ENCODE data around the gene SEPTIN8.

The SEPTIN8 gene

DNA sequence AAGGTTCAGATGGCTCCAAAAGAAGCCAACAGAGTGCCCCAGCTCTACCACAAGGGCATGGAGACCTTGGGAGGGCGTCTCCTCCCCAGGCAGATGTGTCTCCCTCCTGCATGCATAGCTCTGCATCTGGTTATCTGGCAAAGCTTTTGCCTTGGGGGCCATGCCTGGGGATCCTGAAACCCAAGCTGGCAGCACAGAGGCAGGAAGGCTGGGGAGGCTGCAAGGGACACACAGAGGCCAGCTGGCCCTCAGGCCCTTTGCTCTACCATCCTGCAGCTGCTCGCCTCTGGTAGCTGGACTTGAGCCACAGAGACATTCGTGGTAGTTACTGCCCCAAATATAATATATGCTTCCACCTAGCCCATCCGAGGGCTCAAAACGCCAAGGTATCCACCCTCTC, 3.9 kb downstream of the SEPTIN8 start:
- TF ChIP-seq, protein P1, sequence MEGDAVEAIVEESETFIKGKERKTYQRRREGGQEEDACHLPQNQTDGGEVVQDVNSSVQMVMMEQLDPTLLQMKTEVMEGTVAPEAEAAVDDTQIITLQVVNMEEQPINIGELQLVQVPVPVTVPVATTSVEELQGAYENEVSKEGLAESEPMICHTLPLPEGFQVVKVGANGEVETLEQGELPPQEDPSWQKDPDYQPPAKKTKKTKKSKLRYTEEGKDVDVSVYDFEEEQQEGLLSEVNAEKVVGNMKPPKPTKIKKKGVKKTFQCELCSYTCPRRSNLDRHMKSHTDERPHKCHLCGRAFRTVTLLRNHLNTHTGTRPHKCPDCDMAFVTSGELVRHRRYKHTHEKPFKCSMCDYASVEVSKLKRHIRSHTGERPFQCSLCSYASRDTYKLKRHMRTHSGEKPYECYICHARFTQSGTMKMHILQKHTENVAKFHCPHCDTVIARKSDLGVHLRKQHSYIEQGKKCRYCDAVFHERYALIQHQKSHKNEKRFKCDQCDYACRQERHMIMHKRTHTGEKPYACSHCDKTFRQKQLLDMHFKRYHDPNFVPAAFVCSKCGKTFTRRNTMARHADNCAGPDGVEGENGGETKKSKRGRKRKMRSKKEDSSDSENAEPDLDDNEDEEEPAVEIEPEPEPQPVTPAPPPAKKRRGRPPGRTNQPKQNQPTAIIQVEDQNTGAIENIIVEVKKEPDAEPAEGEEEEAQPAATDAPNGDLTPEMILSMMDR (IDR thresholded peaks at IDR 0.05; ENCODE audit: low read depth, low read length, missing control alignments): no peak
- DNase-seq (ENCODE audit: low read depth): no peak
- in situ Hi-C loops (cut with HindIII; ENCODE audit: low sequenced_read_pairs): loop anchor here (5.0 kb wide), 1 partner anchor 49 kb away; no protein-coding TSS in a partner anchor
- no peak overlapping the region for H3K4me3 ChIP-seq (ENCODE audit: low read depth, low read length)

GRCh38 chr5:132772291-132773070, 4.6 kb downstream of the SEPTIN8 start:
- DNase-seq (ENCODE audit: low read depth): no peak
- H3K4me3 ChIP-seq (ENCODE audit: low read depth, low read length): no peak overlapping the region
- TF ChIP-seq, protein P1 (IDR thresholded peaks at IDR 0.05; ENCODE audit: low read depth, low read length, missing control alignments): no peak
- in situ Hi-C loops (cut with HindIII; ENCODE audit: low sequenced_read_pairs): loop anchor here (5.0 kb wide), 1 partner anchor 50 kb away; no protein-coding TSS in a partner anchor

DNA sequence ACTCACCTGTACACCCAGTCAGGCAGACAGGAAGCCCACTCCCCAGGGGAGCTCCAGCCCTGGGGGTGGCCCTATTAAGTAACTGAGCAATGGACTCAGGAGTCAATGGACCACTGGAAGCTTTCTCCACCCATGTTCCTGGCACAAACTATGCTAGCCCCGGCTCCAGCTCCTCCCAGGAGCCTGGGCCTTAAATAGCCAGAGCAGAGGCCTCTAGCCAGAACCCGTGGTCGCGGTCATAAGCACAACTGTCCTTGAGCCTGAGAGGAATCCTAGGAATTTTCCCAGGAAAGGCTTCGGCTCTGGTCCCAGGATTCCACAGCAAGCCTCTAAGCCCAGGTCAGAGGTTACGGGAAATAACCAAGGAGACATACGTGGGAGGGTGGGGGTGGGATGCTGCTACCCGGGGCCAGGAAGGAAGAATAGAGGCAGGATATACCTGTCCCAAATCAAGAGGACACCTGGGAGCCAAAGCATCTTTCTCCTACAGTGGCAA, 5.5 kb downstream of the SEPTIN8 start:
- peak; percentile 67 for DNase-seq (ENCODE audit: low read depth)
- in situ Hi-C loops (cut with HindIII; ENCODE audit: low sequenced_read_pairs): loop anchor here (5.0 kb wide), 1 partner anchor 51 kb away; no protein-coding TSS in a partner anchor
- TF ChIP-seq, protein P1 (IDR thresholded peaks at IDR 0.05; ENCODE audit: low read depth, low read length, missing control alignments): no peak
- H3K4me3 ChIP-seq (ENCODE audit: low read depth, low read length): no peak overlapping the region

DNA sequence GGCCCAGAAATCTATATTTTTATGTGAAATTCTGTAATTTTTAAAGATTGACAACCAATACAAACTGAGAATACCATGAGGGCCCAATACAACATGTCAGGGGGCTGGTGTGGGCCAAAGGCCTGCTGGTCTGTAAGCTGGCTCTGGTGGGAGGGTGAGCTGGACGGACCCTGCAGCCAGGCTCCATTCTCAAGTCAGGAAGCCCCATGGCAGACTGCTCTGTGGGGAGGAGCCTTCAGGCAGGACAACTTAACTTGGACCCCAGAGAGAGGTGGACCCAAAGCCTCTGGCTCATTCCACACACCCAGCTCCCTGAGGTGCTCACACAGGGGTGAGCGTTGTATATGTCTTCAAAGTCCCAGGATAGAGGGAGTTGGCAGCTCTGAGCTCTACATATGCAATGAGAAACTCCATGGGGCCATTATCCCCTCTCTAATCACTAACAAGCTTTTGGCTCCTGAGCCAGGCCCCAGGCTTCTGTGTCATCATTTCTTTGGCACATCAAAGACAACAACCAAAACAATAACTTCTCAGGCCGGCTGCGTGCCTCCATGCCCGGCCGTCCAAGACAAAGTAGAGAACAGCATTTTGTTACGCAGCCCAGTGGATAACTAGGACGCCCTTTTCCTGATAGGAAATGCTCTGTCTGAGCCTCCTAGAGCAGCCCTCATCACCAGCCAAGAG, 6.4 kb downstream of the SEPTIN8 start:
- DNase-seq (ENCODE audit: low read depth): no peak
- in situ Hi-C loops (cut with HindIII; ENCODE audit: low sequenced_read_pairs): loop anchor here (5.0 kb wide), 1 partner anchor 52 kb away; no protein-coding TSS in a partner anchor
- H3K4me3 ChIP-seq (ENCODE audit: low read depth, low read length): no peak overlapping the region
- TF ChIP-seq, protein P1 (IDR thresholded peaks at IDR 0.05; ENCODE audit: low read depth, low read length, missing control alignments): no peak

GRCh38 chr5:132768485-132768868, 8.6 kb downstream of the SEPTIN8 start:
- no peak for DNase-seq (ENCODE audit: low read depth)
- in situ Hi-C loops (cut with HindIII; ENCODE audit: low sequenced_read_pairs): no loop called here
- H3K4me3 ChIP-seq (ENCODE audit: low read depth, low read length): no peak overlapping the region
- TF ChIP-seq, protein P1 (IDR thresholded peaks at IDR 0.05; ENCODE audit: low read depth, low read length, missing control alignments): no peak

DNA sequence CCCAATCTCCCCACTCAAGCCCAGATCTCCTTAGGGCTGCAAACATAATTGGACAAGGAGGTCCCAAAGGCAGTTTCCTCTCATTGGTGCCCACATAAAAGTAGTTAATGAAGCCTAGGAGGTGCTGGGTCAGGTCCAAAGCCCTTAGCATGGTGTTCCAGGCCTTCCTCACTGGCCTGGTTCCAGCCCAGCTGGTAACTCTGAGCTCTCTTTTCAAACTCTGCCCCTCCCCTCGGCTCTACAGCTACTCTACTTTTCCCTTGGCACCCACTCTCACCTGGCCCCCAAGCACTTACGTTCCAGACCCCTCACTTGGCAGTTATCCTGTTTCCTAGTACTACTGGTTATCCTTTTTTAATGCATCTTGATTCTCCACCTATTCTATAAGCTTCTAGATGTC, 9.9 kb downstream of the SEPTIN8 start:
- no peak overlapping the region for H3K4me3 ChIP-seq (ENCODE audit: low read depth, low read length)
- TF ChIP-seq, protein P1 (IDR thresholded peaks at IDR 0.05; ENCODE audit: low read depth, low read length, missing control alignments): no peak
- in situ Hi-C loops (cut with HindIII; ENCODE audit: low sequenced_read_pairs): no loop called here
- no peak for DNase-seq (ENCODE audit: low read depth)

Data from astrocyte of the cerebellum (primary cell).